HepG2 (cell line): ENCODE data around the gene GRAMD4.

ENCODE experiments used
- CBX2 ChIP-seq, 2 experiments: fragments of 200-600 bp in 1 of 2; sonication (generic); formaldehyde crosslinking in 1 of 2; IDR thresholded peaks; 2 replicates each; pipeline versions ENCODE4 v1.7.0 to v1.8.1; 2018 to 2022; ENCODE audit warnings: low read depth in 2 of 2, low read length in 1 of 2, mild to moderate bottlenecking in 1 of 2, missing genetic modification reagents in 1 of 2
- DPF2 ChIP-seq: sonication (generic); formaldehyde crosslinking; IDR thresholded peaks from 2 replicates; pipeline ENCODE4 v1.4.0; 2020; ENCODE audit warnings: mild to moderate bottlenecking, low read depth, missing genetic modification reagents, borderline replicate concordance
- EZH2 ChIP-seq: conservative IDR thresholded peaks from 2 replicates; pipeline ENCODE4 v1.6.1; 2012; ENCODE audit warnings: mild to moderate bottlenecking, low read depth, low read length, moderate library complexity
- NBN ChIP-seq: fragments of 450-650 bp; conservative IDR thresholded peaks from 2 replicates; pipeline ENCODE4 v1.6.1; 2017
- NR2F1 ChIP-seq, 2 experiments: fragments of 450-650 bp in 1 of 2; formaldehyde crosslinking in 1 of 2; IDR thresholded peaks; 2 replicates each; pipeline versions ENCODE4 v1.5.0 to v1.6.1; 2016 to 2020; ENCODE audit warnings: mild to moderate bottlenecking in 1 of 2, missing compliant biosample characterization in 1 of 2, missing genetic modification reagents in 1 of 2, moderate library complexity in 1 of 2
- RNF2 ChIP-seq: fragments of 450-650 bp; conservative IDR thresholded peaks from 2 replicates; pipeline ENCODE4 v1.6.1; 2016; ENCODE audit warnings: low read depth
- TARDBP ChIP-seq: sonication (generic); formaldehyde crosslinking; IDR thresholded peaks from 2 replicates; pipeline ENCODE4 v1.8.0; 2022; ENCODE audit warnings: mild to moderate bottlenecking, missing genetic modification reagents
- ZFX ChIP-seq: sonication (generic); formaldehyde crosslinking; IDR thresholded peaks from 2 replicates; pipeline ENCODE4 v1.4.0; 2020; ENCODE audit warnings: mild to moderate bottlenecking, low read depth, missing genetic modification reagents, moderate library complexity

- no peak for TF ChIP-seq TARDBP (CRISPR knock-in tag)
- TF ChIP-seq CBX2 (IDR thresholded peaks at IDR 0.05; ENCODE audit: low read depth, low read length) = no peak
- TF ChIP-seq CBX2 (CRISPR knock-in tag; IDR thresholded peaks at IDR 0.05; ENCODE audit: low read depth) = no peak
- TF ChIP-seq RNF2 = no peak
- TF ChIP-seq EZH2 = no peak
- no peak for TF ChIP-seq ZFX
- TF ChIP-seq DPF2 = no peak
- TF ChIP-seq NBN = no peak
- TF ChIP-seq NR2F1 (CRISPR knock-in tag; IDR thresholded peaks at IDR 0.05) = no peak
Observed at GRCh38 chr22:46727813-46728364, 107.7 kb downstream of the GRAMD4 start.
